ENCODE data around the gene SH3RF1. TPM values are rescaled to one million over a fixed set of nuclear protein-coding genes. Genes with fewer than 3 reads are reported as not detected.

The SH3RF1 gene
- total and polyA plus RNA-seq, 10 of the 15 experiments (the other 5 are each of a cell fraction or from before 2014, with no cell fraction given): 4.5 to 22.5 (median 10.4) TPM

DNA sequence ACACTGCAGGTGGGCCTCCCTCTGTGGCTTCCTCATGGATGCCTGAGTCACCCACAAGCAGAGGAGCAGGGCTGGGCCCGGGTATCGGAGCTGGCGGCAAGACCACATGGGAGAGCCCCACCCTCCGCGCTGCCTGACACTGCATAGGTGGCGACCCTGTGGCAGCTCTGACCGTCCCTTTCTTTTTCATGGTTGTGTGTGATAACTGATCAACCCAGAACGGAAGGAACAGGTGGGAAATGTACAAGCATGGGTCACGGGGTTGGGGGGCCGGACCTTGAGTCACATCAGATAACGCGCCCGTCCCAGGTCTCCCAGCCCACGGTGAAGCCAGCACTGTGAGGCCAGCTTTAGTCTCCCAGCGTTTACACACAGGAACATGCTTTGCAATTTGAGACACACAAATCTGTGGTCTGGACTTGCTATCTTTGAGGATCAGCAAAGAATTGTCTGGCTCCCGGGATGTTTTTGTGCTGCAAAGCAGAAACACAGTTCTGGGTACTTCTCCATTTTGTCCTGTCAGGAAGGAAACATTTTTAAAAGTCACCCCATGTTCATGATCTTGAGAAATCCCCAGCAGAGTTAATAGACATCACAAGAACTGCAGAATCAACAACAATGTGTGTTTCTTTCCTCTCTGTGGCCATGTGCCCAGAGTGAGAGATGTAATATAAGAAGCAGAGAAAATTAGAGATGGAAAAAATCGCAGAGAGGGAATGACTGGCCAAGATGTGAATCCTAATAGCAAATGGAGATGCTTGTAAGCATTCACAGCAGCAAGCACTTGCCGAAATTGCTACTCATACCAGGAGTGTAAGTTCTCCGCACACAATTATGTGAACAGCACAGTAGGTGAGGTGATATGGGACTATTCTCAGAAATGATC lies 190.6 kb downstream of the SH3RF1 start (continued):
- TF ChIP-seq, protein P1, sequence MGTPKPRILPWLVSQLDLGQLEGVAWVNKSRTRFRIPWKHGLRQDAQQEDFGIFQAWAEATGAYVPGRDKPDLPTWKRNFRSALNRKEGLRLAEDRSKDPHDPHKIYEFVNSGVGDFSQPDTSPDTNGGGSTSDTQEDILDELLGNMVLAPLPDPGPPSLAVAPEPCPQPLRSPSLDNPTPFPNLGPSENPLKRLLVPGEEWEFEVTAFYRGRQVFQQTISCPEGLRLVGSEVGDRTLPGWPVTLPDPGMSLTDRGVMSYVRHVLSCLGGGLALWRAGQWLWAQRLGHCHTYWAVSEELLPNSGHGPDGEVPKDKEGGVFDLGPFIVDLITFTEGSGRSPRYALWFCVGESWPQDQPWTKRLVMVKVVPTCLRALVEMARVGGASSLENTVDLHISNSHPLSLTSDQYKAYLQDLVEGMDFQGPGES (IDR thresholded peaks at IDR 0.05): no peak
- TF ChIP-seq CEBPB (IDR thresholded peaks at IDR 0.05; ENCODE audit: borderline replicate concordance in 1 of 2, low read depth in 2 of 2, low read length in 2 of 2) (no peak), NFIC (IDR thresholded peaks at IDR 0.05; ENCODE audit: low read depth, low read length) (peak; percentile 19; the same call in 1 of the 2 replicates), CHD2 (IDR thresholded peaks at IDR 0.05; ENCODE audit: borderline replicate concordance, low read depth, low read length) (no peak), FOXM1 (IDR thresholded peaks at IDR 0.05; ENCODE audit: low read depth, low read length) (no peak)

DNA sequence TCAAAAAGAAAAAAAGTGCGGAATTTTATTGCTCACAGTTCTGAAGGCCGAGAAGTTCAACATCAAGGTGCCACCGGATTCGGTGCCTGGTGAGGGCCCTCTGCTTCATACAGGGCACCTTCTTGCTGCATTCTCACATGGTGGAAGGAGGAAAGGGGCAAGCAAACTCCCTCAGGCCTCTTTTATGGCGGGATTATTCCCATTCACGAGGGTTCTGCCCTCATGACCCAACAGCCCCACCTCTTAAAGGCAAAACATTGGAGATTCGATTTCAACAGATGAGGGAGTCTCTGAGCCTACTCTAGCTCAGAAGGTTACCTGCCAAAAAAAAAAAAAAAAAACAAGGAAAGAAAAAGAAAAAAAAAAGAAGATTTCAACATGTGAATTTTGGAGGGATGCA lies 196.6 kb downstream of the SH3RF1 start:
- WGBS (ENCODE audit: insufficient coverage, insufficient replicate concordance, low lambda C conversion rate, missing lambda C conversion rate): 57% methylated on average over 7 of the region's 7 CpGs
- Histone ChIP-seq H3K27ac (ENCODE audit: control insufficient read depth, insufficient read depth) (no peak overlapping the region), H3K4me2 (ENCODE audit: control insufficient read depth, insufficient read depth) (no peak overlapping the region), H3K9ac (ENCODE audit: control insufficient read depth, insufficient read depth, low read length) (no peak overlapping the region), H3K4me3 (no peak overlapping the region), H3K27me3 (replicated peaks in 1 of 2; ENCODE audit: control insufficient read depth in 2 of 2, insufficient read depth in 2 of 2, low read length in 1 of 2) (no peaks in the 10 kb centered on the region), H4K20me1 (ENCODE audit: control insufficient read depth, insufficient read depth) (no peaks in the 10 kb centered on the region), H3K9me3 (replicated peaks; ENCODE audit: control insufficient read depth, insufficient read depth, low read length) (no peaks in the 10 kb centered on the region), H3K79me2 (ENCODE audit: control insufficient read depth, insufficient read depth, low read length) (no peaks in the 10 kb centered on the region), H3K36me3 (ENCODE audit: control insufficient read depth in 2 of 2, insufficient read depth in 2 of 2, low read length in 1 of 2) (no peaks in the 10 kb centered on the region), H2AFZ (ENCODE audit: control insufficient read depth, low read depth, low read length) (no peak overlapping the region), H3K4me1 (ENCODE audit: control insufficient read depth, insufficient read depth, low read length) (no peaks in the 10 kb centered on the region)
- intact Hi-C loops (cut with micrococcal nuclease; ENCODE audit: unreplicated experiment): no loop called here
- RAD21 ChIA-PET (ENCODE audit: unreplicated experiment): interaction anchor here (0.6 kb wide), 1 partner anchor 63 kb away, joined by 4 read pairs; no protein-coding TSS in a partner anchor
- BruUV-seq (replicated peaks): no TSS peak
- FAIRE-seq (no peak), ATAC-seq (no peak), DNase-seq (ENCODE audit: low read depth, low spot score) (no peak)
- CTCF ChIA-PET: no interaction called here
- SMC1A ChIA-PET (ENCODE audit: uncharacterized antibody, unreplicated experiment): no interaction called here
- in situ Hi-C loops (cut with MboI): no loop called here
- POLR2A ChIA-PET: interaction anchor here (0.6 kb wide), 4 partner anchors 16 to 56 kb away, joined by 3 to 6 read pairs (median 4); no protein-coding TSS in a partner anchor
- TF ChIP-seq ZNF217 (IDR thresholded peaks at IDR 0.05) (no peak), NFYA (IDR thresholded peaks at IDR 0.05; ENCODE audit: borderline replicate concordance, low read depth, low read length) (no peak), HCFC1 (IDR thresholded peaks at IDR 0.05; ENCODE audit: low read length) (no peak), LARP7 (IDR thresholded peaks at IDR 0.05) (no peak), RBBP5 (conservative IDR thresholded peaks at IDR 0.05) (no peak), SIX5 (IDR thresholded peaks at IDR 0.05; ENCODE audit: low read depth, low read length, severe bottlenecking) (no peak), KDM1A (IDR thresholded peaks at IDR 0.05; ENCODE audit: borderline replicate concordance) (no peak), CBX3 (IDR thresholded peaks at IDR 0.05; ENCODE audit: borderline replicate concordance, low read depth) (no peak)
- TF ChIP-seq, protein P2, sequence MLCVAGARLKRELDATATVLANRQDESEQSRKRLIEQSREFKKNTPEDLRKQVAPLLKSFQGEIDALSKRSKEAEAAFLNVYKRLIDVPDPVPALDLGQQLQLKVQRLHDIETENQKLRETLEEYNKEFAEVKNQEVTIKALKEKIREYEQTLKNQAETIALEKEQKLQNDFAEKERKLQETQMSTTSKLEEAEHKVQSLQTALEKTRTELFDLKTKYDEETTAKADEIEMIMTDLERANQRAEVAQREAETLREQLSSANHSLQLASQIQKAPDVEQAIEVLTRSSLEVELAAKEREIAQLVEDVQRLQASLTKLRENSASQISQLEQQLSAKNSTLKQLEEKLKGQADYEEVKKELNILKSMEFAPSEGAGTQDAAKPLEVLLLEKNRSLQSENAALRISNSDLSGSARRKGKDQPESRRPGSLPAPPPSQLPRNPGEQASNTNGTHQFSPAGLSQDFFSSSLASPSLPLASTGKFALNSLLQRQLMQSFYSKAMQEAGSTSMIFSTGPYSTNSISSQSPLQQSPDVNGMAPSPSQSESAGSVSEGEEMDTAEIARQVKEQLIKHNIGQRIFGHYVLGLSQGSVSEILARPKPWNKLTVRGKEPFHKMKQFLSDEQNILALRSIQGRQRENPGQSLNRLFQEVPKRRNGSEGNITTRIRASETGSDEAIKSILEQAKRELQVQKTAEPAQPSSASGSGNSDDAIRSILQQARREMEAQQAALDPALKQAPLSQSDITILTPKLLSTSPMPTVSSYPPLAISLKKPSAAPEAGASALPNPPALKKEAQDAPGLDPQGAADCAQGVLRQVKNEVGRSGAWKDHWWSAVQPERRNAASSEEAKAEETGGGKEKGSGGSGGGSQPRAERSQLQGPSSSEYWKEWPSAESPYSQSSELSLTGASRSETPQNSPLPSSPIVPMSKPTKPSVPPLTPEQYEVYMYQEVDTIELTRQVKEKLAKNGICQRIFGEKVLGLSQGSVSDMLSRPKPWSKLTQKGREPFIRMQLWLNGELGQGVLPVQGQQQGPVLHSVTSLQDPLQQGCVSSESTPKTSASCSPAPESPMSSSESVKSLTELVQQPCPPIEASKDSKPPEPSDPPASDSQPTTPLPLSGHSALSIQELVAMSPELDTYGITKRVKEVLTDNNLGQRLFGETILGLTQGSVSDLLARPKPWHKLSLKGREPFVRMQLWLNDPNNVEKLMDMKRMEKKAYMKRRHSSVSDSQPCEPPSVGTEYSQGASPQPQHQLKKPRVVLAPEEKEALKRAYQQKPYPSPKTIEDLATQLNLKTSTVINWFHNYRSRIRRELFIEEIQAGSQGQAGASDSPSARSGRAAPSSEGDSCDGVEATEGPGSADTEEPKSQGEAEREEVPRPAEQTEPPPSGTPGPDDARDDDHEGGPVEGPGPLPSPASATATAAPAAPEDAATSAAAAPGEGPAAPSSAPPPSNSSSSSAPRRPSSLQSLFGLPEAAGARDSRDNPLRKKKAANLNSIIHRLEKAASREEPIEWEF (IDR thresholded peaks at IDR 0.05; ENCODE audit: insufficient replicate concordance, low read depth, low read length): no peak

All from GM12878 (cell line).